ENCODE data around the gene RPS6KA5. TPM values are rescaled to one million over a fixed set of nuclear protein-coding genes. Genes with fewer than 3 reads are reported as not detected.

The RPS6KA5 gene
- total RNA-seq, 1 experiment from 2014 or later: 3.8 TPM

DNA sequence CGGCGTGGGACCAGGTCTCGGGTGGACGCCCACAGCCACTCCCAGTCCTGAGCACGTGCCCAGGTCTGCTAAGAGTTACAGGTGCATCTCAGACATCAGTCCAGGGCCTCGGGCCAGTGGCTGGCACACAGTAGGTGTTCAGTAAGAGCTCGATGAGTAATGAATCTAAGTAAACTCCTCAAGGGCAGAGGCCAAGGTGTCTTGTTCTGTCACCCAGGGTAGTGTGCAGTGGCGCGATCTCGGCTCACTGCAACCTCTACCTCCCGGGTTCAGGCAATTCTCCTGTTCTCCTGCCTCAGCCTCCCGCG lies 255.4 kb downstream of the RPS6KA5 start:
- no peak overlapping the region for H3K23ac ChIP-seq (ENCODE audit: insufficient read length, low read depth, low read length)
- Mint-ChIP-seq H3K9me3 (no peaks in the 10 kb centered on the region; a peak in 1 of 5 replicates), H3K27me3 (ENCODE audit: low read depth) (no peaks in the 10 kb centered on the region), H3K4me3 (no peak overlapping the region), H3K27ac (peak overlapping the region in 1 of 3 experiments; percentile 68; a peak in 1 of 7 replicates), H3K36me3 (ENCODE audit: insufficient read depth in 1 of 3, low read depth in 3 of 3) (peaks cover 0 to 5% (median 0%) of the 10 kb centered on the region in 3 experiments; a peak in 1 of 7 replicates), H3K4me1 (peaks cover 16 to 21% of the 10 kb centered on the region in 2 experiments)
- no peak overlapping the region for H3K27ac ChIP-seq (ENCODE audit: insufficient read length, low read depth, low read length)
- no peak overlapping the region for H4K91ac ChIP-seq (ENCODE audit: insufficient read length, low read depth, low read length)
- no peak overlapping the region for H3K56ac ChIP-seq (ENCODE audit: insufficient read length, low read depth, low read length)
- no peak overlapping the region for H2BK12ac ChIP-seq (ENCODE audit: insufficient read length, low read depth, low read length)
- no peaks in the 10 kb centered on the region for H4K20me1 ChIP-seq (ENCODE audit: control insufficient read depth, insufficient read depth, insufficient read length)
- peaks cover 6% of the 10 kb centered on the region; the same call in 1 of the 2 replicates for H3K4me1 ChIP-seq (ENCODE audit: insufficient read depth, low read length)
- H2BK120ac ChIP-seq (ENCODE audit: low read depth, low read length, poor library complexity, severe bottlenecking): no peak overlapping the region
- H2BK20ac ChIP-seq (ENCODE audit: low read depth, low read length, poor library complexity, severe bottlenecking): no peak overlapping the region
- H3K4me2 ChIP-seq (ENCODE audit: insufficient read depth, insufficient read length, low read length): no peak overlapping the region
- no peak overlapping the region for H2BK5ac ChIP-seq (ENCODE audit: insufficient read length, low read length)
- H3K14ac ChIP-seq (ENCODE audit: insufficient read depth, low read length): no peak overlapping the region
- no peak overlapping the region for H3K9ac ChIP-seq (ENCODE audit: extremely low read depth, insufficient read length, low read length)
- no peak overlapping the region for H2AK5ac ChIP-seq (ENCODE audit: insufficient read length, low read length)
- no peak overlapping the region for H3T11ph ChIP-seq (ENCODE audit: low read length)
- H3K4ac ChIP-seq (ENCODE audit: low read depth, low read length): no peak overlapping the region
- H3K79me1 ChIP-seq (ENCODE audit: insufficient read depth, low read depth, low read length, poor library complexity, severe bottlenecking): no peaks in the 10 kb centered on the region
- H4K8ac ChIP-seq (replicated peaks; ENCODE audit: insufficient read length, low read depth, low read length): no peak overlapping the region
- H3K79me2 ChIP-seq (ENCODE audit: insufficient read depth, low read length): no peaks in the 10 kb centered on the region
- no peak overlapping the region for H3K18ac ChIP-seq (ENCODE audit: insufficient read length, low read depth, low read length)
- peaks cover 3% of the 10 kb centered on the region for H3K23me2 ChIP-seq (ENCODE audit: insufficient read length, low read depth, low read length, poor library complexity, severe bottlenecking)
- no peak overlapping the region for H2AFZ ChIP-seq (ENCODE audit: low read length)
- no peaks in the 10 kb centered on the region for H3K27me3 ChIP-seq (ENCODE audit: insufficient read depth, low read length)
- DNase-seq: no peak
- TF ChIP-seq, protein P1, sequence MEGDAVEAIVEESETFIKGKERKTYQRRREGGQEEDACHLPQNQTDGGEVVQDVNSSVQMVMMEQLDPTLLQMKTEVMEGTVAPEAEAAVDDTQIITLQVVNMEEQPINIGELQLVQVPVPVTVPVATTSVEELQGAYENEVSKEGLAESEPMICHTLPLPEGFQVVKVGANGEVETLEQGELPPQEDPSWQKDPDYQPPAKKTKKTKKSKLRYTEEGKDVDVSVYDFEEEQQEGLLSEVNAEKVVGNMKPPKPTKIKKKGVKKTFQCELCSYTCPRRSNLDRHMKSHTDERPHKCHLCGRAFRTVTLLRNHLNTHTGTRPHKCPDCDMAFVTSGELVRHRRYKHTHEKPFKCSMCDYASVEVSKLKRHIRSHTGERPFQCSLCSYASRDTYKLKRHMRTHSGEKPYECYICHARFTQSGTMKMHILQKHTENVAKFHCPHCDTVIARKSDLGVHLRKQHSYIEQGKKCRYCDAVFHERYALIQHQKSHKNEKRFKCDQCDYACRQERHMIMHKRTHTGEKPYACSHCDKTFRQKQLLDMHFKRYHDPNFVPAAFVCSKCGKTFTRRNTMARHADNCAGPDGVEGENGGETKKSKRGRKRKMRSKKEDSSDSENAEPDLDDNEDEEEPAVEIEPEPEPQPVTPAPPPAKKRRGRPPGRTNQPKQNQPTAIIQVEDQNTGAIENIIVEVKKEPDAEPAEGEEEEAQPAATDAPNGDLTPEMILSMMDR (conservative IDR thresholded peaks at IDR 0.05): no peak
- WGBS (ENCODE audit: extremely low coverage, insufficient read length, low lambda C conversion rate): no CpG with 5 or more reads among the region's 13 CpGs
- H3K9me3 ChIP-seq (ENCODE audit: control insufficient read depth, low read depth, low read length): no peaks in the 10 kb centered on the region
- H2BK15ac ChIP-seq (ENCODE audit: low read depth, low read length): no peak overlapping the region
- H4K5ac ChIP-seq (ENCODE audit: insufficient read length, low read depth, low read length): no peak overlapping the region
